ENCODE measurements around the gene RASA3. TPM values are rescaled to one million over a fixed set of nuclear protein-coding genes. Genes with fewer than 3 reads are reported as not detected.
A peak's percentile ranks its signal among the peaks of the same experiment; 100 is the strongest.

The RASA3 gene
- total and polyA plus RNA-seq, 12 donors, result 6.8 to 16.9 (median 10.3) TPM

DNA sequence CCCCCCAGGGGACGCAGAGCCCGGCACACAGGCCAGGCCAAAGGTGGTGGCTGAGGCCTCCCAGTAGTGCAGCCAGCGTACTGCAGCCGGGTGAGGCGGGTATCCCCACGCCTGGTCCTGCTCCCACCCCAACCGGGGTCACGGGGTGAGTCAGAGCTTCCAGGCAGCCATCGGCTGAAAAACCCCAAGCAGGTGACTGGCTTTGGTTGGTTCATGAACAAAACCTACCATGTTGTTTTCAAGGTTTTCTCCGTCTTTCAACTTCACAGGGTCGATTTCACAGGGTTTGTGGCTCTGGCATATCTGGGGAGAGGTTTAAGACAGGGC lies 116.5 kb downstream of the RASA3 start:
- Histone ChIP-seq H3K4me1 (peaks cover 0 to 8% (median 0%) of the 10 kb centered on the region in 9 donors), H3K4me3 (no peak overlapping the region), H3K27ac (peak overlapping the region in 2 of 10 donors; percentile 16 to 44), H3K27me3 (no peaks in the 10 kb centered on the region), H3K36me3 (peaks cover 0 to 83% (median 12%) of the 10 kb centered on the region in 9 donors), H3K9me3 (no peaks in the 10 kb centered on the region)
- no peak for DNase-seq
- intact Hi-C loops (cut with DNase I), result no loop called here
- ATAC-seq, result peak in 1 of 8 donors; percentile 10
- 84% methylated on average over 11 of the region's 11 CpGs for WGBS, 2 donors
- TF ChIP-seq, protein P1, sequence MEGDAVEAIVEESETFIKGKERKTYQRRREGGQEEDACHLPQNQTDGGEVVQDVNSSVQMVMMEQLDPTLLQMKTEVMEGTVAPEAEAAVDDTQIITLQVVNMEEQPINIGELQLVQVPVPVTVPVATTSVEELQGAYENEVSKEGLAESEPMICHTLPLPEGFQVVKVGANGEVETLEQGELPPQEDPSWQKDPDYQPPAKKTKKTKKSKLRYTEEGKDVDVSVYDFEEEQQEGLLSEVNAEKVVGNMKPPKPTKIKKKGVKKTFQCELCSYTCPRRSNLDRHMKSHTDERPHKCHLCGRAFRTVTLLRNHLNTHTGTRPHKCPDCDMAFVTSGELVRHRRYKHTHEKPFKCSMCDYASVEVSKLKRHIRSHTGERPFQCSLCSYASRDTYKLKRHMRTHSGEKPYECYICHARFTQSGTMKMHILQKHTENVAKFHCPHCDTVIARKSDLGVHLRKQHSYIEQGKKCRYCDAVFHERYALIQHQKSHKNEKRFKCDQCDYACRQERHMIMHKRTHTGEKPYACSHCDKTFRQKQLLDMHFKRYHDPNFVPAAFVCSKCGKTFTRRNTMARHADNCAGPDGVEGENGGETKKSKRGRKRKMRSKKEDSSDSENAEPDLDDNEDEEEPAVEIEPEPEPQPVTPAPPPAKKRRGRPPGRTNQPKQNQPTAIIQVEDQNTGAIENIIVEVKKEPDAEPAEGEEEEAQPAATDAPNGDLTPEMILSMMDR (IDR thresholded peaks at IDR 0.05), result no peak

DNA sequence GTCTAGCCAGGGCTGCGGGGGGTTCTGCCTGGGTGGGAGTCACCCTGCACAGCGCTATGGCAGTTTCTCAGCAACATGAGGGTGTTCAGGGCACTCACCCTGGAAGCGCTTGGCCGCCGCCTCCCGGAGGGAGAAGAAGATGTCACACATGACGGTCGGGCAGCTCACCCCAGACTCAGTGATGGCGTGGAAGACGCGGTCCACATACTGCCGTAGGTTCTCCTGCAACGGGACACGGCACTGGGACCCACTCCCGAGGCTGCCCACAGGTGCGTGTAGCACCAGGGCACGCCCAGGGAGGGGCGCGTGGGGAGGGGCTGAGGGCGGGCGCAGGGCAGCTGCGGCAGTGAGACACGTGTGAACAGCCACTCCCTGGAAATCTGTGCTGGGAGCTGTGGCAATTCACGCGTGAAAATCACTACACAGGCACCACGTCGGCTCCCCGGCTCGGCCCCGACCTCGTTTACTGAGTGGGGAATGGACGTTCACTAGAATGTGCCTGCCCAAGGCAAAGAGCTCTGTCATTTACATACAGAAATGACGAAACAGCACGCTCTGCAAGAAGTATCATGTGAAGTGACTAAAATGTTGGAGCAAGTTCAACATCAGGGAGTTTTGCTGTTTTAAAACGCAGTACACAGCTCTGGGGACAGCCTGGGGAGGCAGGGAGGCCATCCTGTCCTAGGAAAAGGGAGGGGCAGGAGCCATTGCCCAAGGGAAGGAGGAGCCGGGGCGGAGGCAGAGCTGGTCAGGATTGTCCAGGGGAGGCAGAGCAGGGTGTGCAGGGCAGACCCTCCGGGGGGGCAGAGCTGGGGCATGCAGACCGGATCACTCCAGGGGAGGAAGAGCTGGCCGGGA lies 117.1 kb downstream of the RASA3 start:
- DNase-seq (peak; percentile 38 to 50), ATAC-seq (peak in 6 of 8 donors; percentile 41 to 80 (median 66))
- H3K9me3 ChIP-seq, result no peaks in the 10 kb centered on the region
- TF ChIP-seq, protein P1 (IDR thresholded peaks at IDR 0.05), result no peak
- intact Hi-C loops (cut with DNase I), result no loop called here
- H3K27ac ChIP-seq, result peak overlapping the region in 3 of 10 donors; percentile 25 to 44 (median 38)
- no peaks in the 10 kb centered on the region for H3K27me3 ChIP-seq
- peaks cover 0 to 8% (median 0%) of the 10 kb centered on the region in 9 donors for H3K4me1 ChIP-seq
- no peak overlapping the region for H3K4me3 ChIP-seq
- H3K36me3 ChIP-seq, result peaks cover 0 to 82% (median 9%) of the 10 kb centered on the region in 9 donors
- 88 to 90% methylated on average over 40 of the region's 40 CpGs for WGBS, 2 donors

DNA sequence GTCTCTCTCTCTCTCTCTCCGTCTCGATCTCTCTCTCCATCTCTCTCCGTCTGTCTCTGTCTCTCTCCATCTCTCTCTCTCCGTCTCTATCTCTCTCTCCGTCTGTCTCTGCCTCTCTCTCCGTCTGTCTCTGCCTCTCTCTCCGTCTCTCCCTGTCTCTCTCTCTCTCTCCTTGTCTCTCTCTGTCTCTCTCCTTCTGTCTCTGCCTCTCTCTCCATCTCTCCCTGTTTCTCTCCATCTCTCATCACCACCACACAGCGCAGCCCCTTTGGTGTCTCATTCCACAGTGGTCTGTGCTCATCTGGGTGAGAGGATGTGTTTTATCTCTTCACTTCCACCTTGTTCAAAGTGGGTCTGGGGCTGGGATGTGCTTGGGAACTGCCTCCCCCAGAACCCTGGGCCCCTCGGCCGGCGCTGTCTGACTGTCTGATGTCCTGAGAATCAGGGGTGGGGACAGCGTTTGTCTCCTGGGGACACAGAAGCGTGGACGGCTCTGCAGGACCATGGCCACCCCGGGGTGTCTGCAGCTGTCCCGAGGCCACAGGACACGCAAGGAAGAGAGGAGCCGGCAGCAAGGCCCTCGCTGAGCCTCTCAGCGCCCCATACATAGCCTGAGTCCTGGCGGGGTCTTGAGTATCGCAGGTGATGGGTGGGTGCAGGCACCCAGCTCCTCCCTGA lies 118.3 kb downstream of the RASA3 start:
- Histone ChIP-seq H3K9me3 (no peaks in the 10 kb centered on the region), H3K4me3 (no peak overlapping the region), H3K36me3 (peaks cover 0 to 87% (median 20%) of the 10 kb centered on the region in 9 donors), H3K27ac (no peak overlapping the region), H3K4me1 (peaks cover 0 to 8% (median 0%) of the 10 kb centered on the region in 9 donors), H3K27me3 (no peaks in the 10 kb centered on the region)
- DNase-seq (no peak), ATAC-seq (no peak)
- intact Hi-C loops (cut with DNase I), result no loop called here
- TF ChIP-seq, protein P1 (IDR thresholded peaks at IDR 0.05), result no peak
- 96 to 98% methylated on average over 22 of the region's 22 CpGs for WGBS, 2 donors

DNA sequence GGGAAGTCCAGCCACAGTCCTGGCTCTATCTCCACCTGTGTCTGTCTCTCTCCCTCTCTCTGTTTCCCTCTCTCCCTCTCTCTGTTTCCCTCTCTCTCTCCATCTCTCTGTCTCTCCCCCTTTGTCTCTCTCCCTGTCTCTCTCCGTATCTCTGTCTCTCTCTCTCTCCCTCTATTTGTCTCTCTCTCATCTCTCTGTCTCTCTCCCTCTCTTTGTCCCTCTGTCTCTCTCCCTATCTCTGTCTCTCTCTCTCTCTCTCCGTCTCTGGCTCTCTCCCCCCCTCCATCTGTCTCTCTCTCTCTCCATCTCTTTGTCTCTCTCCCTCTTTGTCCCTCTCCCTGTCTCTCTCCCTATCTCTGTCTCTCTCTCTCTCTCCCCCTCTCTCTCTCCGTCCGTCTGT lies 119.1 kb downstream of the RASA3 start:
- Histone ChIP-seq H3K27me3 (no peaks in the 10 kb centered on the region), H3K9me3 (no peaks in the 10 kb centered on the region), H3K4me1 (peaks cover 0 to 8% (median 0%) of the 10 kb centered on the region in 9 donors), H3K36me3 (peaks cover 0 to 83% (median 22%) of the 10 kb centered on the region in 9 donors), H3K27ac (no peak overlapping the region), H3K4me3 (no peak overlapping the region)
- no peak for DNase-seq
- ATAC-seq, result no peak
- TF ChIP-seq, protein P1 (IDR thresholded peaks at IDR 0.05), result no peak
- intact Hi-C loops (cut with DNase I), result no loop called here
- 73 to 79% methylated on average over 4 of the region's 4 CpGs for WGBS, 2 donors

Data from heart right ventricle (tissue), 16 donors.